HG02840 (cell line): ENCODE results near the gene TNRC6B.
"Not testable (repeated sequence)": the region's sequence is repeated elsewhere in the genome, so short reads cannot be mapped to it uniquely, and the experiment has no call there.

Source experiments
- ATAC-seq: cut with Tn5 transposase; IDR thresholded peaks from one replicate; pipeline ENCODE4 v1.9.1; 2021; ENCODE audit warnings: mild to moderate bottlenecking, moderate library complexity, moderate number of reproducible peaks; ENCODE audit not compliant: unreplicated experiment, low FRiP score

TNRC6B gene

GRCh38 chr22:40276996-40277823 is 99.5 kb downstream of the TNRC6B start:
- ATAC-seq: no peak

- ATAC-seq: no peak
Observed at GRCh38 chr22:40279017-40279416, 101.3 kb downstream of the TNRC6B start.

GRCh38 chr22:40281717-40282116 is 104.0 kb downstream of the TNRC6B start:
- ATAC-seq: no peak

- no peak for ATAC-seq
Observed at GRCh38 chr22:40285513-40285912, 107.8 kb downstream of the TNRC6B start.

- ATAC-seq: no peak
Observed at GRCh38 chr22:40289991-40290459, 112.3 kb downstream of the TNRC6B start.

GRCh38 chr22:40290516-40290915 is 112.8 kb downstream of the TNRC6B start:
- no peak for ATAC-seq

GRCh38 chr22:40294696-40295095 is 117.0 kb downstream of the TNRC6B start:
- no peak for ATAC-seq

GRCh38 chr22:40300316-40300715 is 122.6 kb downstream of the TNRC6B start:
- no peak for ATAC-seq

- peak; percentile 67 for ATAC-seq
Observed at GRCh38 chr22:40300884-40301672, 123.4 kb downstream of the TNRC6B start.

- ATAC-seq: no peak
Observed at GRCh38 chr22:40302149-40302548, 124.4 kb downstream of the TNRC6B start.

- no peak for ATAC-seq
Observed at GRCh38 chr22:40305625-40306024, 127.9 kb downstream of the TNRC6B start.

GRCh38 chr22:40308999-40309573 is 131.4 kb downstream of the TNRC6B start:
- ATAC-seq: no peak

GRCh38 chr22:40309631-40310030 is 131.9 kb downstream of the TNRC6B start:
- ATAC-seq: no peak

GRCh38 chr22:40310081-40310767 is 132.5 kb downstream of the TNRC6B start:
- ATAC-seq: no peak

- ATAC-seq: no peak
Observed at GRCh38 chr22:40310768-40311120, 133.0 kb downstream of the TNRC6B start.

- ATAC-seq: not testable (repeated sequence)
Observed at GRCh38 chr22:40311646-40312045, 133.9 kb downstream of the TNRC6B start.

- no peak for ATAC-seq
Observed at GRCh38 chr22:40312050-40312449, 134.3 kb downstream of the TNRC6B start.

GRCh38 chr22:40313007-40313406 is 135.3 kb downstream of the TNRC6B start:
- no peak for ATAC-seq

GRCh38 chr22:40314041-40314440 is 136.3 kb downstream of the TNRC6B start:
- no peak for ATAC-seq

GRCh38 chr22:40320687-40321086 is 143.0 kb downstream of the TNRC6B start:
- ATAC-seq: no peak

GRCh38 chr22:40322021-40322420 is 144.3 kb downstream of the TNRC6B start:
- ATAC-seq: no peak
